Measurements from ENCODE around the gene TUFT1. TPM values are rescaled to one million over a fixed set of nuclear protein-coding genes. Genes with fewer than 3 reads are reported as not detected.

TUFT1 gene
- total RNA-seq, 2 donors from 2014 or later, result 4.3 to 7.9 TPM

DNA sequence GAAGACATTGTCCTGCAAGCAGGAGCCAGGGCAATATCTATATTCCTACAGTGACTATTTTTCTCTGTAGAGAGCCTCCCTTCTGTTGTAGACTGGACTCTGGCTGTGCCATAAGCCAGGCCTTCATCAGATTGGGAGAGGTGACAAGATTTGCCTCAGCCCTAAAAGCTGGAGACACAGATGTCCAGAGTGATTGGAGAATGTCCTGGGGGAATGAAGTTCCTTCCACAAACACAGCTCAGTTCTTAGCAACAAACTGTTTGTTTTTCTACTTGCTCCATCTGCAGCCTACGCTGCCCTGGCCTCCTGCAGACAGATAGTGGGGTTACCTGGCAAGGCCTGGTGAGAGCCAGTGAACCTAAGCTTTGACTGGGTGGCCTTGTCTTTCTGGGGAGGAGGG is 41.8 kb downstream of the TUFT1 start:
- peaks cover 14% of the 10 kb centered on the region for H3K36me3 ChIP-seq
- no peak for DNase-seq (ENCODE audit: low spot score)
- TF ChIP-seq, protein P1, sequence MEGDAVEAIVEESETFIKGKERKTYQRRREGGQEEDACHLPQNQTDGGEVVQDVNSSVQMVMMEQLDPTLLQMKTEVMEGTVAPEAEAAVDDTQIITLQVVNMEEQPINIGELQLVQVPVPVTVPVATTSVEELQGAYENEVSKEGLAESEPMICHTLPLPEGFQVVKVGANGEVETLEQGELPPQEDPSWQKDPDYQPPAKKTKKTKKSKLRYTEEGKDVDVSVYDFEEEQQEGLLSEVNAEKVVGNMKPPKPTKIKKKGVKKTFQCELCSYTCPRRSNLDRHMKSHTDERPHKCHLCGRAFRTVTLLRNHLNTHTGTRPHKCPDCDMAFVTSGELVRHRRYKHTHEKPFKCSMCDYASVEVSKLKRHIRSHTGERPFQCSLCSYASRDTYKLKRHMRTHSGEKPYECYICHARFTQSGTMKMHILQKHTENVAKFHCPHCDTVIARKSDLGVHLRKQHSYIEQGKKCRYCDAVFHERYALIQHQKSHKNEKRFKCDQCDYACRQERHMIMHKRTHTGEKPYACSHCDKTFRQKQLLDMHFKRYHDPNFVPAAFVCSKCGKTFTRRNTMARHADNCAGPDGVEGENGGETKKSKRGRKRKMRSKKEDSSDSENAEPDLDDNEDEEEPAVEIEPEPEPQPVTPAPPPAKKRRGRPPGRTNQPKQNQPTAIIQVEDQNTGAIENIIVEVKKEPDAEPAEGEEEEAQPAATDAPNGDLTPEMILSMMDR (IDR thresholded peaks at IDR 0.05), result no peak

DNA sequence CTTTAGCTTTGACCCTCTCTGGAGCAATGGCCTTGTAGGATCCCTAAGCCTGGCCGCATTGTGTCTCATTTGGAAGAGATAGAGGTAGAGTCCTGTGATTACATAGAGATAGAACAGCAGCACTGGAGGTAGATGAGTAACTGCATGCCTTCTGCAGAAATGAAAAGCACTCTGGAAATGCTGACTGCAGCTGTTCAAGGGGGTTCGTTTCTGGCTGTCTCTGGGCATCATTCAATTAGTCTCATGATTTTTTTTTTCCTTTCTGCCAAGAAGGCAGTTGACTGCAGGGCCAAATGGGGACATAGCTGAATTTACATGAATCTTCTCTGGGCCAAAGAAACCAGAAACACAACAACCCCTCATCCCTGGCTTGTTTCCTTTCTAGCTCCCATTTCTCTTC is 43.7 kb downstream of the TUFT1 start:
- TF ChIP-seq, protein P1 (IDR thresholded peaks at IDR 0.05), result no peak
- H3K4me1 ChIP-seq, result no peaks in the 10 kb centered on the region
- no peak overlapping the region for H3K27ac ChIP-seq
- peaks cover 10% of the 10 kb centered on the region for H3K36me3 ChIP-seq
- H3K9me3 ChIP-seq, result no peaks in the 10 kb centered on the region
- no peak overlapping the region for H3K4me3 ChIP-seq
- no peak for DNase-seq (ENCODE audit: low spot score)
- H3K27me3 ChIP-seq, result no peaks in the 10 kb centered on the region

More for the DNA sequence above, 41.8 kb downstream of the TUFT1 start:
- Histone ChIP-seq H3K4me3 (no peak overlapping the region), H3K27me3 (no peaks in the 10 kb centered on the region), H3K27ac (no peak overlapping the region), H3K4me1 (no peaks in the 10 kb centered on the region), H3K9me3 (no peaks in the 10 kb centered on the region)

DNA sequence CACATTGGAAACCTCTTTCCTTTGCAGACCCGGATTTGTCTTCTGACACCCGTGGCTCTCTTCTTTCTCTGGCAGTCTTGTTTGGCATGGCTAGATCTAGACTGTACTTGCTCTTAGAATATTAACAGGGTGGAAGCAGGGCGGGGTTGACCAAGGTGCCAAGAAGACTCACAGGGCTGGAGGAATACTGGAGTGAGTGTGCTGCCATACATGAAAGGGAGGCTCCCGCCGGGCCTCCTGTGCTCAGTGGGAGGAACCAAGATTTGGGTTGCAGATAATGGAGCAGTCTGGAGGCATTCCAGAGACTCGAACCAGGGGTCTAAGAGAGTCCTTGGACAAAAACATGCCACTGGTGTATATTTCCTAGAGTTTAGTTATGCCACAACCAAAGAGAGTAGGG is 44.2 kb downstream of the TUFT1 start:
- Histone ChIP-seq H3K27ac (no peak overlapping the region), H3K9me3 (no peaks in the 10 kb centered on the region), H3K4me1 (no peaks in the 10 kb centered on the region), H3K27me3 (no peaks in the 10 kb centered on the region), H3K4me3 (no peak overlapping the region), H3K36me3 (peaks cover 6% of the 10 kb centered on the region)
- TF ChIP-seq, protein P1 (IDR thresholded peaks at IDR 0.05), result no peak
- no peak for DNase-seq (ENCODE audit: low spot score)

GRCh38 chr1:151584780-151585179 is 44.7 kb downstream of the TUFT1 start:
- H3K36me3 ChIP-seq, result peaks cover under 1% of the 10 kb centered on the region
- no peaks in the 10 kb centered on the region for H3K27me3 ChIP-seq
- no peak for DNase-seq (ENCODE audit: low spot score)
- no peaks in the 10 kb centered on the region for H3K9me3 ChIP-seq
- H3K4me1 ChIP-seq, result no peaks in the 10 kb centered on the region
- H3K4me3 ChIP-seq, result no peak overlapping the region
- TF ChIP-seq, protein P1 (IDR thresholded peaks at IDR 0.05), result no peak
- no peak overlapping the region for H3K27ac ChIP-seq

DNA sequence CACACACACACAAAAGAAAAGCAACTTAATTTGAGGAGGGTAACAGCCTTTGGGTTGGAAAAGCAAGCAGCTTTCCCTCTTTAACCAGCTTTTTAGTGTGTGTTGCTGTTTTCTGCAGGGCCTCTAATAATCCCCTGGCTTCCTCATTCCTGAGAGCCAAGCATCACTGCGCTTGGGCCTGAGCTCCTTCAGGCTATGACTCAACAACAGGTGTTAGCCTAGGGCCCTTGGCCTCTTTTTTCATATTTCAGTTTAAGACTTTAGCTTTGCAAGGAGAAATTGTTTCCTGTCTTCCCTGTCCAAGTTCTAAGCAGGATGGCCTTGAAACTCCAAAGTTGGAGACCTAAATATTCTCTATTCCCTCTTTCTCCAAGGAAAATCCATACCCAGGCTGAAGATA is 45.5 kb downstream of the TUFT1 start:
- Histone ChIP-seq H3K36me3 (no peaks in the 10 kb centered on the region), H3K4me1 (no peaks in the 10 kb centered on the region), H3K27ac (no peak overlapping the region), H3K9me3 (no peaks in the 10 kb centered on the region), H3K4me3 (no peak overlapping the region), H3K27me3 (no peaks in the 10 kb centered on the region)
- DNase-seq (ENCODE audit: low spot score), result no peak
- TF ChIP-seq, protein P1 (IDR thresholded peaks at IDR 0.05), result no peak

- Histone ChIP-seq H3K36me3 (no peaks in the 10 kb centered on the region), H3K4me1 (no peaks in the 10 kb centered on the region), H3K9me3 (no peaks in the 10 kb centered on the region), H3K27me3 (no peaks in the 10 kb centered on the region), H3K27ac (no peak overlapping the region), H3K4me3 (no peak overlapping the region)
- TF ChIP-seq, protein P1 (IDR thresholded peaks at IDR 0.05), result no peak
- DNase-seq (ENCODE audit: low spot score), result no peak
Observed at GRCh38 chr1:151590961-151591360, 50.9 kb downstream of the TUFT1 start.

All from right atrium auricular region (tissue), 2 donors.